ENCODE data around the gene BCORL1.

The BCORL1 gene

DNA sequence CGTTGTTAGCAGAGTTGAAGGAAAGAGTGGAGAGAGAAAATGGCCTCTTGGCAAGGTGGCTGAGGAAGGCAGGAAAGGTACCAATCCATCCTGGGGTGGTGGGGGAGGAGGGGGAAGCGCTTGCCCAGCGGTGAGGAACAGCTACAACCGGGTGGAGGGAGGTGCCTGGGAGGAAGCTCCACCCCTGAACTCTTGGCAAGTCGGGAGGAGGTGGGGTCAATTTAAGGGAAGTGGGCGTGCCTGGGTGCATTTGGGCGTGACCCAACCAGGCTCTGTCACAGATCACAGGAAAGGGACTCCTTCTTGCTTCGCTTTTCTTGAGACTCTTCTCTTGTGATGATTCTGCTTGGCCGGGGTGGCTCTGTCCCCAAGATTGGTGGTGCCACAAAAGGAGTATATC lies 41.7 kb downstream of the BCORL1 start:
- no peaks in the 10 kb centered on the region for H3K27me3 ChIP-seq (replicated peaks; ENCODE audit: insufficient read depth, low read length)
- H3K27ac ChIP-seq (ENCODE audit: low read length) = no peak overlapping the region
- H3K9me3 ChIP-seq (replicated peaks; ENCODE audit: insufficient read depth, low read length) = no peaks in the 10 kb centered on the region
- H3K9me2 ChIP-seq (replicated peaks; ENCODE audit: insufficient read depth, low read length) = no peaks in the 10 kb centered on the region
- H3F3A ChIP-seq (ENCODE audit: insufficient read depth, low read length) = no peaks in the 10 kb centered on the region
- no peak overlapping the region for H3K9ac ChIP-seq (ENCODE audit: low read length)
- H3K4me1 ChIP-seq (ENCODE audit: low read length) = peaks cover 4% of the 10 kb centered on the region; the same call in 1 of the 2 replicates
- H3K79me2 ChIP-seq (ENCODE audit: low read length) = no peaks in the 10 kb centered on the region
- H4K20me1 ChIP-seq (ENCODE audit: insufficient read depth, low read length) = no peaks in the 10 kb centered on the region
- no peak overlapping the region for H2AFZ ChIP-seq (ENCODE audit: low read length)
- no peak overlapping the region for H3K4me3 ChIP-seq (ENCODE audit: low read length)
- H3K36me3 ChIP-seq (replicated peaks; ENCODE audit: insufficient read depth, low read length) = no peaks in the 10 kb centered on the region
- TF ChIP-seq, protein P1, sequence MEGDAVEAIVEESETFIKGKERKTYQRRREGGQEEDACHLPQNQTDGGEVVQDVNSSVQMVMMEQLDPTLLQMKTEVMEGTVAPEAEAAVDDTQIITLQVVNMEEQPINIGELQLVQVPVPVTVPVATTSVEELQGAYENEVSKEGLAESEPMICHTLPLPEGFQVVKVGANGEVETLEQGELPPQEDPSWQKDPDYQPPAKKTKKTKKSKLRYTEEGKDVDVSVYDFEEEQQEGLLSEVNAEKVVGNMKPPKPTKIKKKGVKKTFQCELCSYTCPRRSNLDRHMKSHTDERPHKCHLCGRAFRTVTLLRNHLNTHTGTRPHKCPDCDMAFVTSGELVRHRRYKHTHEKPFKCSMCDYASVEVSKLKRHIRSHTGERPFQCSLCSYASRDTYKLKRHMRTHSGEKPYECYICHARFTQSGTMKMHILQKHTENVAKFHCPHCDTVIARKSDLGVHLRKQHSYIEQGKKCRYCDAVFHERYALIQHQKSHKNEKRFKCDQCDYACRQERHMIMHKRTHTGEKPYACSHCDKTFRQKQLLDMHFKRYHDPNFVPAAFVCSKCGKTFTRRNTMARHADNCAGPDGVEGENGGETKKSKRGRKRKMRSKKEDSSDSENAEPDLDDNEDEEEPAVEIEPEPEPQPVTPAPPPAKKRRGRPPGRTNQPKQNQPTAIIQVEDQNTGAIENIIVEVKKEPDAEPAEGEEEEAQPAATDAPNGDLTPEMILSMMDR (IDR thresholded peaks at IDR 0.05; ENCODE audit: low read length) = no peak
- no peak for TF ChIP-seq EZH2phosphoT487 (IDR thresholded peaks at IDR 0.05; ENCODE audit: low read length)
- TF ChIP-seq EZH2 (optimal IDR thresholded peaks at IDR 0.05; ENCODE audit: low read depth, low read length) = no peak
- peak; percentile 72 for DNase-seq
- peak overlapping the region; percentile 18; the same call in 1 of the 2 replicates for H3K4me2 ChIP-seq (ENCODE audit: low read depth, low read length)

DNA sequence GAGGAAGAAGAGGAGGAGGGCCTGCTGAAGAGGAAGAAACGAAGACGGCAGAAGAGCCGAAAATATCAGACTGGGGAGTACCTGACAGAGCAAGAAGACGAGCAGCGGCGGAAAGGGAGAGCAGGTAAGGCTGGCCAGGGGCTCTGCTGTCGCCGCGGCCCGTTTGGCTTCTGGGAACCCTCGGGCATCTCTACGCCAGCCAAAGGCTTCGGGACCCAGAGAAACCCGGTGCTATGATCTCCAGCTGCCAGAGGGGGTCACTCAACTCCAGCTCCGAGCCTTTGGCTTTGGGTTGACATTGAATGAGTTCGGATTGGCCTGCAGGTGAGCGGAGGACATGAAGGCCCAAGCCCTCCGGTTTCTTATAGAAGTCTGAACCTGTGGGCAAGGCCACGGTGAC lies 42.8 kb downstream of the BCORL1 start:
- Histone ChIP-seq H3K36me3 (replicated peaks; ENCODE audit: insufficient read depth, low read length) (no peaks in the 10 kb centered on the region), H3F3A (ENCODE audit: insufficient read depth, low read length) (no peaks in the 10 kb centered on the region), H3K27me3 (replicated peaks; ENCODE audit: insufficient read depth, low read length) (no peaks in the 10 kb centered on the region), H3K79me2 (ENCODE audit: low read length) (no peaks in the 10 kb centered on the region), H3K9ac (ENCODE audit: low read length) (no peak overlapping the region), H3K4me2 (ENCODE audit: low read depth, low read length) (no peak overlapping the region), H3K4me3 (ENCODE audit: low read length) (no peak overlapping the region), H4K20me1 (ENCODE audit: insufficient read depth, low read length) (no peaks in the 10 kb centered on the region), H2AFZ (ENCODE audit: low read length) (no peak overlapping the region), H3K4me1 (ENCODE audit: low read length) (peaks cover 4% of the 10 kb centered on the region; the same call in 1 of the 2 replicates), H3K9me3 (replicated peaks; ENCODE audit: insufficient read depth, low read length) (no peaks in the 10 kb centered on the region), H3K27ac (ENCODE audit: low read length) (no peak overlapping the region), H3K9me2 (replicated peaks; ENCODE audit: insufficient read depth, low read length) (no peaks in the 10 kb centered on the region)
- DNase-seq = no peak
- TF ChIP-seq EZH2phosphoT487 (IDR thresholded peaks at IDR 0.05; ENCODE audit: low read length) (no peak), EZH2 (optimal IDR thresholded peaks at IDR 0.05; ENCODE audit: low read depth, low read length) (no peak)
- TF ChIP-seq, protein P1 (IDR thresholded peaks at IDR 0.05; ENCODE audit: low read length) = no peak

DNA sequence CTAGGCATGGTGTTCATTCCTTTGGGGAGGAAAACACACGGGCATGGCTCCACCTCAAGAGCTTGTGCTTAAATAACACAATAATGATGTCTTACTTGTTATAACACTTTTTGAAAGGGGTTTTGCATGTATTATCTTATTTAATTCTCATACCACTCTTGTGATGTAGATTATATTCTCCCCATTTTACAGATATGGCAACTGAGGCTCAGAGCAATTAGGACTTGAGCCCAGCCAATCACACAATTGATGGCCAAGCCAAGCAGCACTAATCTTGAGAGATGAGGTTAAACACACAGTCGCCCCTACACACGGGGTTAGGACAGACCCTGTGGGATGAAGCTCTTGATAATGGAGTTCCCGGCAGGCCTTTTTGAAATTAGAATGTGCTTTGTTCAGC lies 45.1 kb downstream of the BCORL1 start:
- TF ChIP-seq EZH2 (optimal IDR thresholded peaks at IDR 0.05; ENCODE audit: low read depth, low read length) (no peak), EZH2phosphoT487 (IDR thresholded peaks at IDR 0.05; ENCODE audit: low read length) (no peak)
- TF ChIP-seq, protein P1 (IDR thresholded peaks at IDR 0.05; ENCODE audit: low read length) = no peak
- no peaks in the 10 kb centered on the region for H4K20me1 ChIP-seq (ENCODE audit: insufficient read depth, low read length)
- H3K4me2 ChIP-seq (ENCODE audit: low read depth, low read length) = no peak overlapping the region
- no peaks in the 10 kb centered on the region for H3K36me3 ChIP-seq (replicated peaks; ENCODE audit: insufficient read depth, low read length)
- H3K79me2 ChIP-seq (ENCODE audit: low read length) = no peaks in the 10 kb centered on the region
- no peak overlapping the region for H3K27ac ChIP-seq (ENCODE audit: low read length)
- H3F3A ChIP-seq (ENCODE audit: insufficient read depth, low read length) = no peaks in the 10 kb centered on the region
- no peaks in the 10 kb centered on the region for H3K9me3 ChIP-seq (replicated peaks; ENCODE audit: insufficient read depth, low read length)
- peaks cover 4% of the 10 kb centered on the region; the same call in 1 of the 2 replicates for H3K4me1 ChIP-seq (ENCODE audit: low read length)
- DNase-seq = no peak
- no peak overlapping the region for H3K4me3 ChIP-seq (ENCODE audit: low read length)
- H2AFZ ChIP-seq (ENCODE audit: low read length) = no peak overlapping the region
- H3K9ac ChIP-seq (ENCODE audit: low read length) = no peak overlapping the region
- H3K27me3 ChIP-seq (replicated peaks; ENCODE audit: insufficient read depth, low read length) = no peaks in the 10 kb centered on the region
- H3K9me2 ChIP-seq (replicated peaks; ENCODE audit: insufficient read depth, low read length) = no peaks in the 10 kb centered on the region

Measured in MM.1S (cell line).